ENCODE data around the gene GRID1. TPM values are rescaled to one million over a fixed set of nuclear protein-coding genes. Genes with fewer than 3 reads are reported as not detected.

The GRID1 gene
- total RNA-seq, 4 donors from 2014 or later: 17.2 to 28.1 (median 23.6) TPM

DNA sequence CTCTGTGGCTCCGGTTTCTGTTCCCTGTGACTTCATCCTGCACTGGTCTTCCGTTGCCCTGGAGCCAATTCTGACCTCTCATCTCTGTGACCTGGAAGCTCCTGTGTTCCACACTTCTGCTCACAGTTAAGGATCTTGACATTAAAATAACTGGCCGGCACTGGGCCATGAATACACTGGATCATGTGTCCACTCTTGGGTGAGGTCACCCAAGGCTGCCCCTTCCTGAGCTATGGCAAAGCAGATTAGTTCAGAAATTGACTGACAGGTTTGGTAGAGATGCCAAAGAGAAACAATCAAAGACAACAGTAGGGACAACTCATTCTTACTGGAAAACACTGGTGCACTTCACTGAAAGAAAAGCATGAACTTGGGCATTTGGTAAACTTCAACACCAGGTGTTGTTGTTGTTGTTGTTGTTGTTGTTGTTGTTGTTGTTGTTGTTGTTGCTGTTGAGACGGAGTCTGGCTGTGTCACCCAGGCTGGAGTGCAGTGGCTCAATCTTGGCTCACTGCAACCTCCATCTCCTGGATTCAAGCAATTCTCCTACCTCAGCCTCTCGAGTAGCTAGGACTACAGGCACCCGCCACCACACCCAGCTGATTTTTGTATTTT is 36.7 kb upstream of the GRID1 start:
- peak; percentile 85 to 90 for DNase-seq
- no peaks in the 10 kb centered on the region for H3K27me3 ChIP-seq
- intact Hi-C loops (cut with DNase I): loop anchor here (5.0 kb wide), 1 partner anchor 119 kb away; the partner anchor contains the start of gene WAPL
- peaks cover 28 to 31% of the 10 kb centered on the region in 2 donors for H3K4me1 ChIP-seq
- TF ChIP-seq CTCF (IDR thresholded peaks at IDR 0.05): no peak
- no peak for TF ChIP-seq POLR2A (IDR thresholded peaks at IDR 0.05)
- no peaks in the 10 kb centered on the region for H3K9me3 ChIP-seq
- H3K27ac ChIP-seq: peak overlapping the region; percentile 12 to 57 (median 38)
- no peaks in the 10 kb centered on the region for H3K36me3 ChIP-seq
- H3K4me3 ChIP-seq (replicated peaks in 1 of 3): no peak overlapping the region
- 53 to 54% methylated on average over 6 of the region's 6 CpGs for whole genome bisulfite sequencing, 2 donors

DNA sequence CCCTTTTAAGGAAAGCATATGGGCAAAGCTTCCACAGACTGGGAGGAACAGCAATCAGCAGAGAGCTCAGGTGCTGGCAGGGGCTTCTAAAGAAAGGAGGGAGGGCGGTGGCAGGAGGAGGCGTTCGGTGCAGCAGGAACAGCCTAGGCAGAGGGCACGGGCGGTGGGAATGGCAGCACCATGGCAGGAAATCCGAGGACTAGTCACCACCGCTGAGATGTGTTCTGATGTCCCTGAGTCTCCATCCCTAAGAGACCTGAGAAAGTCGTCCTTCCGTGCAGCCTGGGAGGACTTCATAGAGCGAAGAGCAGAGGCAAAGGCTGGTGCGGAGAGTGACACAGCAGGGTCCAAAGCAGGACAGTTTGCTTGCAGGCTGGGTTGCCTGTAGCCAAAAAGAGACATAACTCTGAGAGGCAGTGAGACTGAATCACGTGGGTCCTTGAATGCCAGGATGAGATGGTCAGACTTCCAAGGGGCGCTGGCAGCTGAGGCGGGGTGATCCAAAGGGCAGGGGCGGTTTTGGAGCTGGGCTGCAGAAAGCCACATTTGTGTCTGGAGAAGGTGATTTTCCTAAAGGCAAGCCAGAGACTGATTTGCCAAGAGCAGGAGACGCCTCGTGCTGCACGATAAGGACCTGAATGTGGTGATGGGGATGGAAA is 35.8 kb upstream of the GRID1 start:
- Histone ChIP-seq H3K9me3 (no peaks in the 10 kb centered on the region), H3K36me3 (no peaks in the 10 kb centered on the region), H3K27ac (peak overlapping the region; percentile 38 to 82 (median 57)), H3K27me3 (no peaks in the 10 kb centered on the region), H3K4me3 (replicated peaks in 1 of 3) (no peak overlapping the region), H3K4me1 (peaks cover 28 to 31% of the 10 kb centered on the region in 2 donors)
- intact Hi-C loops (cut with DNase I): loop anchor here (5.0 kb wide), 1 partner anchor 120 kb away; the partner anchor contains the start of gene WAPL
- DNase-seq: peak; percentile 21 to 32
- WGBS, 2 donors: 22 to 32% methylated on average over 18 of the region's 18 CpGs
- TF ChIP-seq CTCF (IDR thresholded peaks at IDR 0.05): no peak
- no peak for TF ChIP-seq POLR2A (IDR thresholded peaks at IDR 0.05)

GRCh38 chr10:86401588-86402282 is 35.1 kb upstream of the GRID1 start:
- 30 to 40% methylated on average over 26 to 27 of the region's 27 CpGs for WGBS, 2 donors
- Histone ChIP-seq H3K27ac (peak overlapping the region; percentile 57 to 93 (median 82)), H3K9me3 (no peaks in the 10 kb centered on the region), H3K36me3 (no peaks in the 10 kb centered on the region), H3K4me1 (peaks cover 28 to 31% of the 10 kb centered on the region in 2 donors), H3K4me3 (replicated peaks in 1 of 3) (peak overlapping the region in 1 of 3 donors; percentile 60), H3K27me3 (no peaks in the 10 kb centered on the region)
- intact Hi-C loops (cut with DNase I): loop anchor here (5.0 kb wide), 1 partner anchor 121 kb away; the partner anchor contains the start of gene WAPL
- no peak for TF ChIP-seq POLR2A (IDR thresholded peaks at IDR 0.05)
- no peak for TF ChIP-seq CTCF (IDR thresholded peaks at IDR 0.05)
- DNase-seq: peak; percentile 22 to 29

GRCh38 chr10:86400705-86401587 is 34.4 kb upstream of the GRID1 start:
- H3K4me3 ChIP-seq (replicated peaks in 1 of 3): peak overlapping the region; percentile 53 to 71 (median 60)
- no peaks in the 10 kb centered on the region for H3K27me3 ChIP-seq
- WGBS, 2 donors: 0 to 3% methylated on average over 19 to 28 of the region's 76 CpGs
- no peak for TF ChIP-seq POLR2A (IDR thresholded peaks at IDR 0.05)
- TF ChIP-seq CTCF (IDR thresholded peaks at IDR 0.05): peak in 2 of 6 experiments; percentile 16
- H3K27ac ChIP-seq: peak overlapping the region; percentile 1 to 93 (median 82)
- no peaks in the 10 kb centered on the region for H3K36me3 ChIP-seq
- H3K9me3 ChIP-seq: no peaks in the 10 kb centered on the region
- H3K4me1 ChIP-seq: peaks cover 28 to 31% of the 10 kb centered on the region in 2 donors
- intact Hi-C loops (cut with DNase I): loop anchor here (5.0 kb wide), 1 partner anchor 121 kb away; the partner anchor contains the start of gene WAPL
- peak; percentile 68 to 69 for DNase-seq

Measured in thyroid gland (tissue), 4 donors.